GM21367 (cell line): ENCODE results near the gene TRIM46.
A peak's percentile ranks its signal among the peaks of the same experiment; 100 is the strongest.
"Not testable (repeated sequence)": the region's sequence is repeated elsewhere in the genome, so short reads cannot be mapped to it uniquely, and the experiment has no call there.

Experiments
- ATAC-seq: cut with Tn5 transposase; IDR thresholded peaks from one replicate; pipeline ENCODE4 v1.9.1; 2021; ENCODE audit not compliant: unreplicated experiment

Gene TRIM46

DNA sequence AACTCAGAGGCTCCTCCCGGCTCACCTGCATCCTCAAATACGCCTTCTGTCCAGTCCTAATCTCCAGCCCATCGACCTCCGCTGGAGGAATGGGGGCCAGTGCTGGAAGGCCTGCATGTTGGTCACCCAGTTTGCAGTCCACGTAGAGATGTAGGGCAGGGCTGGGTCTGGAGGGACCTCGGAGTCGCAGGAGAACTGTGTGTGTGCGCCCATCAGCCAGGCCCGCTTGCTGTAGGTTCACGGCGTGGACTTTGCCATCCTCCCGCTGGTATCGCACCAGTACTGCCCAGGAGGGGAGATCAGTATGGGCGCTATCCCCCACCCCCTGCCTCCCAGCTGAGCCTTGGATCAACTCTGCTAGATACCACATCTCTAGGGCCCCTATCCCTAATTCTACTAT is 31.4 kb downstream of the TRIM46 start:
- ATAC-seq: no peak

DNA sequence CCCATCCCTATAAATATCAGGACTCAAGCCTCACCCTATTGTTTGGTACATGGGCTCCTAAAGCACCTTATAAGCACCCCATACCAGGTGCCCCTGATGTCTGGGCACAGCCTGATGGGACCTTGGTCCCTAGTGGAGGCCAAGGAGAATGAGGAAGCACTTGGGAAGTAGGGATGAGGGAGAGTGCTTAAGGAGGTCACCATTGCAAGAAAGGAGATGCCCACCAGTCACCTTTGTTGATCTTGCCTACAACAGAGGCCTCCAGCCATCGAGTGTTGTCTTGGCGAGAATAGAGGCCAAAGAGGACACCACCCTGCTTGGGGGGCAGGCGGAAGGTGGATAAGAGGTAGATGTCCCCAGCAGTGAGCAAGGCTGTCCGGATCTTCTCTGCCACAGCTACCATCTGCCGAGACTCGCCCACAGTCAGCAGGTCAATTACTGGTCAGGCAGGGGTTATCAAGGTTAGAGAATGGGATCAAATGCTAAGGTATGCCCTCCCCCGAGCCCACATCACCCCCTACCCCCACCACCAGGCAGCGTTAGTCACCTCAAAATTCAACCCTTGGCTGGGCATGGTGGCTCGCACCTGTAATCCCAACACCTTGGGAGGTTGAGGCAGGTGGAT is 32.4 kb downstream of the TRIM46 start:
- no peak for ATAC-seq

DNA sequence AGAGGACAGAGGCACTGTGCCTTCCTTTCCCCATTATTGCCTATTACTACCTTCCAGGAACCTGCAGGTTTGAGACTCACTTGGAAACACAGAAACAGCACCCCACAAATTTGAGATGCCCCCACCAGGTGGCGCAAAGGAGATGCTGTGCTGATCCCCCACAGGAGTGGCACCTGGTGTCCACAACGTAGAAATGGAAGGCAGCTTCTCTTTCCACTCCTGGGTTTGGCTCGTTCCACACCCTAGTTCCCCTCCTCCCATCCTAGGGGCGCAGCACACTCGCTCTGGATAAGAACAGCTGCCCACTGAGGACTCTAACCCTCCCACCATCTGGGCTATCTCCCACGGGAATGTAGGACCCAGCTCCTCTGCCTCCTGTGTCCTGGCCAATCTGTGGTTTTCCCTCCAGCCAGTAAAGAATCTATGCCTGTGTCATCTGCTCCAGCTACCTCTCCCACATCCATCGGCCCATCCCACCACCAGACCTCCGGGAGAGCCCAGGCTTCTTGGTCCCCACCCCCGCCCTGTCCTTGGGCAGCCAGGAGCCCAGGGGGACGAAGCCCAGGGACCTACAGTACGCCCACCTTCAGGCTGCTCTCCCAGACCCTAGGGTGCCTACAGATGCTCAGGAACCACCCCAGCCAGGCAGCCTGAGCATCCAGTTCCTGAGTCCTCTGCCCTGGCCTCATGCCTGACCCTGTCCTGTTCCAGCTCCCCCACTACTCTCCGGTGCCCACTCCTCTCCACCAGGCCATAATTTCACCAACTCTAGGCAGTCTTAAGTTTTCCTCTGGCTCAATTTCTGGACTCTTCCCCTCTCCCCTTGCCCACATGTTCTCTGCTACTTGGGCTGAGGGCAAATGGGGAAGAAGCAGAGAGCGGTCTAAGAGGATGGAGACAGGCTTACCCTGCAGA is 33.5 kb downstream of the TRIM46 start:
- no peak for ATAC-seq

DNA sequence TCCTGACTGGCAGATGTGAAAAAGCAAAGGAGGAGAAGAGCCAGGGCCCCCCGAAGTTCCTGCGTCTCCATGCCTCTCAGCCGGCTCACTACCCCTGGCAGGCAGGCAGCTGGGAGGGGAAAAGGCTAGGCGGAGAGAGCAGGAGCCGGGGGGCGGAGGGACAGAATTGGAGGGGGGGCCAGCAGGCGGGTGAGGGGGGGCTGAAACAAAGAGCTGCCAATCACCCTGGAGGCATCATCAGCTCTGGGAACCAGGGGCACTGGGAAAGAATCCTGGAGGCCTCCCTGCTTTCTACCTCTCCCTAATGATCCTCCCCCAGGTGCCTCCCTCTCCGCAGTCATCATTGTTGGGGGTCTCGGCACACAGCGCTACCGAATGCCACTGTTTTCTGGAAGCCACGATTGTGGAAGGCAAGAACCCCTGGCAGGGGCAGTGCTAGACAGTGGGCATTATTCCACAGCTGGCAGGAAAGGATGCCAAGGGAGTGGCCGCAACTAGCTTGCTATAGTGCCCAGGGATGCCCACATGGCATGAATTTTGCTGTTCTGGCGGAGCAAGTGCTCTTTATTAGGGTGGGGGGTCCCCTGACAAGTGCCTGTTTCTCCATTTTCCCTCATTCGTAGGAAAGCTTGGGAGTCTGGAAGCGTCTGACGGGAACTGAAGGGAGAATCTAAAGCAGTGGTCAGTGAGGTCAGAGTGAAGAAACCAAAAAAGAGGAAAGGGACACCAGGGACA is 34.3 kb downstream of the TRIM46 start, which contains the start of gene THBS3:
Gene THBS3 (minus strand): TSS at position 92 of the 735 bp plus-strand sequence. CDS start 21 bp downstream, at position 71.
- no peak for ATAC-seq

DNA sequence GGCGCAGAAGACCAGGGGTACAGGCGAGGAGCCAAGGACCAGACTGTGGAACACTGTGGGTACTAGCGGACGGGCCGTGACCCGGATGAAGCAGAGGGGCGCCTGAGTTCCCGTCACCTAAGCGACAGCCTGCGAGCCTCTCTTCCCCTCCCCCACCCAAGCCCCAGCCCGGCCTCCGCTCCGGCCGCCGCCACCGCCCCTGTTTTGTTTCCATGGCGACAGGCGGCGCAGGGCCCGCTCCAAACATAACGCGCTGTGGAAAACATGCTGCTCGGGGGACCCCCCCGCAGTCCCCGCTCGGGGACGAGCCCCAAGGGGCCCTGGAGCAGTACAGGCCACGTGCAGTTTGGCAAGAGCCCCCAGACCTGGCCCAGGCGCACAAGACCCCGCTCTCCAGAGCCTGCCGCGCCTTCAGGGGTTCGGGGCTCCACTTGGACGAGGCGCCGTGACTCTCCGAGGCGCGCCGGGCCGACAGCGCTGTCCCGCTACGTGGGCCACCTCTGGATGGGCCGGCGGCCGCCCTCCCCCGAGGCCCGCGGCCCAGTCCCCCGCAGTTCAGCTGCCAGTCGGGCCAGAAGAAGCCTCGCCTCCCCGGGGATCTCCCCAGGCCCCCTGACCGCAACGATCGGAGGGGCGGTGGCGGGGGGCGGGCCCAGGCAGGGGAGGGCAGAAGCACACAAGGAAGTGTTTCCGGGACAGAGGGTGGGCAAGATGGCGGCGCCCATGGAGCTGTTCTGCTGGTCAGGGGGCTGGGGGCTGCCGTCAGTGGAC is 35.1 kb downstream of the TRIM46 start, which contains the start of gene MTX1:
Gene MTX1 (plus strand): TSS at position 155 of the 771 bp plus-strand sequence. CDS start 110 bp downstream, at position 265.
- ATAC-seq: peak; percentile 60

DNA sequence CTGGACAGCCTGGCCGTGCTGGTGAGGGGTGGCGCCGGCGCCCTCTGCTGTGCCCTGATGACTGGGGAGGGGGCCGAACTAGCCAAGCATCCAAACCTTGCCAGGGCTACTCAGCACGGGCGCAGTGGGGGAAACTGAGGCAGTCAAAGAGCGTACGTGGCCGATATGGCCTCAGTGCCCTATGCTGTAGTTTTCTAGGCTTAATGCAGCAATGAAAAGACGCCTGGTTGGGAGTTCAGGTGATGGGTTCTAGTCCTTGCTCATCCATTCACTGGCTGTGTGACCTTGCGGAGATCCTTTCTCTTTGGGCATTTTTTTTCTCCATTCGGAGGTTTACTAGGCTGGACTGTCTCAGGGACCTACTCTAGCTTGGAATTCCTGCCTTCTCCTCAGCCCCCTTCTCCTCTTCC is 35.7 kb downstream of the TRIM46 start:
- ATAC-seq: no peak

DNA sequence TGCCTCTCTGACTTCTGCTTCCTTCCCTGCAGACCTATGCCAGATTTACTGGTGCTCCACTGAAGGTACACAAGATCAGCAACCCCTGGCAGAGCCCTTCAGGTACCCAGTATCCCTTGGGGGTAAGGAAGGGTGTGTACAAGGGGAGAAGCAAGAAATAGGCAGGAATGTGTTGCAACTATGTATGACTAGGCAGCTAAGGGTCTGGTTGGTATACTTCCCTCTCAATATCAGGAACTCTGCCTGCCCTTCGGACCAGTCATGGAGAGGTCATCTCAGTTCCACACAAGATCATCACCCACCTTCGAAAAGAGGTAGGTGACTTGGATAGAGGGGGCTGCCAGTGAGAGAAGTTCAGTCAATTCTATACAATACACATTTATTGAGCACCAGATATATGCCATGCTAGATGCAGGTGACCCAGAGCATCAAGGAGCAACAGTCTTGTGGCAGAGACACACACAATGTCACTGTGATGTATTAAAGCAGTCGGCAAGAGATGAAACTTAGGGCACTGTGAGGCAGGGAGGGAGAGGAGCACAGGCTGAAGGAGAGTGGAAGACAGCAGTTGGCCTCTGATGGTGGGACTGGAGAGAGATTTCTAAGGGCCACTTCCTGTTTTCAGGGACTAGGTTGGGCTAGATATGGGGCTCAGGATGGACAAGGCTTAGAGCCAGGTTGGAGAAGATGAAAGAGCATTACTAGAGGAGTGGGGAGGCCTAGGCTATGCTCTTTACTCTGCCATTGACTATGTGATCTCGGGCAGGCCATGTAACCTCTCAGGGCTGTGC is 36.9 kb downstream of the TRIM46 start:
- no peak for ATAC-seq

DNA sequence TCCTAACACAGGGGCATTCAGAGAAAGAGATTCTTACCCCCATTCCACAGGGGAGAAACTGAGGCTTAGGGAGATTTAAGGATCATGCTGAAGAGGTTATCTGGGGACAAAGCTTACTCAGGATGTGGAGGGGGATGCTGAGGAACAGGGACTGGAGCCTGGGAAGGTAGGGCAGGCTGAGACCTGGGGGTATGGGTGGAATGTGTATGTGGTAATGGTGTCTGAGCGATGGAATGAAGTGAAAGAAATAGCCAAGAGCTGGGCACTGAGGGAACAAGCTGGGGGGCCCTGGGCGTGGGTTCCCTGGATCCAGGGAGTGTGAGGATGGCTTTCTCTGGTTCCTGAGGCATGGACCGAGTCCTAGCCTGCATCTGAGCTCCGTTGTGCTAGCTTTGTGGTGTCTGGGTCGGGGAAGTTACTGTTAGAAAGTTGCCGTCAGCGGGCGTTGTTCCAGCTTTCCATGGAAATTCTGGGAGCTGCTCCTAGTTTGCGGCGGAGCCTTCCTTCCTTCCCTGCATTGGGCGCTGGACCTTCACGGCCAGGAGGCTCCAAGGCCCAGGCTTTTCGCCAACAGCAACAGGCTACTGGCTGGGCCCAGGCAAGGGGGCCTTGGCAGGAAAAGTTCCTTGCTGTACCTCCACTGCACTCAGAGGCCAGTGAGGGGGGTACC is 37.9 kb downstream of the TRIM46 start:
- not testable (repeated sequence) for ATAC-seq

DNA sequence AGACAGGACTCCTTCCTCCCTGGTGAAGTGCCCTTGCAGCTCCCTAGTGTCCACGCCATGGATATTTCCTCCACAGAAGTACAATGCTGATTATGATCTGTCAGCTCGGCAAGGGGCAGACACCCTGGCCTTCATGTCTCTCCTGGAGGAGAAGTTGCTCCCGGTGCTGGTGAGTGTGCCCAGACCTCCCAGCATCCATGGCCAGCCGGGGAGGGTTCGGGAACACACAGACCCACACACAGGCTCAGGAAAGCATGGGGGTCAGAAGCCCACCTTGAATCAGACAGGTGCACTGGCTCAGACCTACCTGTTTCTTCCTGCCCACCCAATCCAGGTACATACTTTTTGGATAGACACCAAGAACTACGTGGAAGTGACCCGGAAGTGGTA is 38.4 kb downstream of the TRIM46 start:
- not testable (repeated sequence) for ATAC-seq

DNA sequence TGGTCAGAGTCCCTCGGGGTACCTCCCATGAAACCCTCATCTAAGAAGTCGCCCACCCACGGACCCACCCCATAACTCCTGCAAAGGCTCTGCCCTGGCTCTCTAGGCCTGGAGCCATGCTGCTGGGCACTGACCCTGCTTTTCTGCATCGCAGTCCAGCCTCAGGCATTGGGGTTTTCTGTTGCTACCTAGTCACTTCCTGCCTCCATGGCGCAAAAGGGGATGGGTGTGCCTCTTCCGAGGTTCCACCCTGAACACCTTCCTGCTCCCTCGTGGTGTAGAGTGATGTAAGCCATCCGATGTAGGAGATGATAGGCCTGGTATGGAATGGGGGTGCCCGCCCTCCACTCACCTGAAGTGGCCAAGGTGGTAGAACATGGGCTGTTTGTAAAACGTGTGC is 41.1 kb downstream of the TRIM46 start:
- ATAC-seq: not testable (repeated sequence)

DNA sequence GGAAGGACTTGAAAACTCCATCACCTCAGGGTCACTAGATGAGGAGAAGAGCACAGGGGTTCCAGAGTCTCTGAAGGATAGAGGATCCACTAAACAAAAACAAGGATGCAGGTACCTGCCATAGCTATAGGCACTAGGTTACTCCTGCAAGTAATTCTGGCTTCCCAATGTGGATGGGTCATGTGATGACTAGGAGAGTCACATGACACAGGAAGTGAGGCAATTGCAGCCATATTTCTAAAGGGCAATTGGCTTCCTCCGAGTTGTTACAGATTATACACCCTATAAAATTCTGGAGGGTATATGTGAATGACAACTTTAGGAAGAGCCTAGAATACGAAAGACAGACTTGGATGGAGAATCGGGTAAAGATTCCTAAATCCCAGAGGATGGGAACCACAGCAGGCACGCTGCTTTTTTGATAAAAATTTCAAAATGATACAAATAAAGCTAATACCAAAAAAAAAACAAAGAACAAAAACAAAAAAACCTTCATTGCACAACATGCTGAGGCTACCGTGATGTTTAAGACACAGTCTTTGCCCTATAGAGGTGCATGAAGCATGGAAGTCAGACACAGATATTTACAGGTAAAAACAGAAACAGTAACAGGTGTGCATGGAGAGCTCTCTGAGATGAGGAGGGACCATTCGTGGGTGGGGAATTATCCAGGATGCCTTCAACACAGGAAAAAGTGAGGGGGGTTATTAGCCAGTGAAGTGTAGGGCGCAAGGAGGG is 45.4 kb downstream of the TRIM46 start:
- ATAC-seq: no peak

DNA sequence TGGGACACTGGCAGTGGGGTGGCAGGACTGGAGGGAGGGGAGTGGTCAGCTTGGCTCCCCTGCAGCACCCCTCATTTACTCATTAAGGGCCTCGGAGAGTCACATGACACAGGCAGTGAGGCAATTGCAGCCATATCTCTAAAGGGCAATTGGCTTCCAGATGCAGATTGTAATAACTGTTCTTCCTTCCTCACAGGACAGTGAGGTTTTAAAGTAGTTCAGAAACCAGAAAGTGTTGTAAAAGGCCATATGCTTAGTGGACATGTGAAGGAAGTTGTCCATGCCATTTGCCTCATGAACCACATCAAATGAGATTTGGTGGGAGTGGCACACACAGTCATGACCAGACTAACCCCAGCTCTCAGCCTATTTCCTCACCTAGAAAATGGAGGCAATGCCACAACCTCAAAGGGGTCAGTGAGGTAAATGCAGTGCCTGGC is 46.0 kb downstream of the TRIM46 start:
- no peak for ATAC-seq

DNA sequence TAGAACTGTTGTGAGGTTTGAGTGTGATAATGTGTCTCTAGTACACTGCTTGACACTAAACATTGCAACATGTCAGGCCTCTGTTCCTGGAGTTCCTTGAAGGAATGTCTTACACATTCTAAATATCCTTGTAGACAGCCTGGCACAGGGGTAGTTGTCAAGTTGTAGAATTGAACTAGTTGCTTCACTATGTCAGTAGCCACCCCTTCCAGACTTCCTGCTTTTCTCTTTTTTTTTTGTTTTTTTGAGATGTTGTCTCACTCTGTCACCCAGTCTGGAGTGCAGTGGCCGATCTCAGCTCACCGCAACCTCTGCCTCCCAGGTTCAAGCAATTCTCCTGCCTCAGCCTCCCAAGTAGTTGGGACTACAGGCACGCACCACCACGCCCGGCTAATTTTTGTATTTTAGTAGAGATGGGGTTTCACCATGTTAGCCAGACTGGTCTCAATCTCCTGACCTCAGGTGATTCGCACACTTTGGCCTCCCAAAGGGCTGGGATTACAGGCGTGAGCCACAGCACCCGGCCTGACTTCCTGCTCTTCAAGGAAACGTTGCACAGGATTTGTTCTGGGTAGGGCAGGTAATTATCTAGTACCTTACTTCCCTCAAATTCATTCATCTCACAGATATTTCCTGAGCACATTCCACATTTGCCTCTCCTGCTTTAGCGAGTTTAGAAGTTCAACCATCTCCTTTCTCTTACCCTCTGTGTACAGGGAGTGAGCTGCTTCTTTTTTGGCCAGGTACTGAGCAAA is 46.7 kb downstream of the TRIM46 start:
- ATAC-seq: not testable (repeated sequence)

DNA sequence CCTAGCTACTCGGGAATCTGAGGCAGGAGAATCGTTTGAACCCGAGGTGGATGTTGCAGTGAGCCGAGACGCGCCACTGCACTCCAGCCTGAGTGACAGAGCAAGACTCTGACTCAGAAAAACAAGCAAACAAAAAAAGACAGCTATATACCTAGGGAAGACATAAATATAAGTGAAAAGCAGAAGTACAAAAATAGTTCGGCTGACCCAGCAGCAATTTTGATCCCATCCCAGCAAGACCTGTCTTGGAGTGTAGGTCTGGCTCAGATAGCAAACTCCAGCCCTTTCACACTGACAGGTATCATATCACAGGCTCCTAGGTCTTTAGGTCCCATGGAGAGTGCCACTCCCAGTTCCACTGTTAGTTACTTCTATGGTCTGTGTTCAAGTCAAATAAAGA is 49.4 kb downstream of the TRIM46 start:
- ATAC-seq: no peak

DNA sequence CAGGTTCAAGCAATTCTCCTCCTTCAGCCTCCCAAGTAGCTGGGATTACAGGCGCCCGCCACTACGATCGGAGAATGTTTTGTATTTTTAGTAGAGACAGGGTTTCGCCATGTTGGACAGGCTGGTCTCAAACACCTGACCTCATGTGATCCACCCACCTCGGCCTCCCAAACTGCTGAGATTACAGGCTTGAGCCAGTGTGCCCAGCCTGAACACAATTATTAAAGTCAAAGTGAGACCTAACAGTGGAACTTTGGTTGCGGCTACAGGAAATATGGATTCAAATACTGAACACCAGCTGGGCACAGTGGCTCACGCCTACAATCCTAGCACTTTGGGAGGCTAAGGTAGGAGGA is 51.7 kb downstream of the TRIM46 start:
- ATAC-seq: not testable (repeated sequence)

DNA sequence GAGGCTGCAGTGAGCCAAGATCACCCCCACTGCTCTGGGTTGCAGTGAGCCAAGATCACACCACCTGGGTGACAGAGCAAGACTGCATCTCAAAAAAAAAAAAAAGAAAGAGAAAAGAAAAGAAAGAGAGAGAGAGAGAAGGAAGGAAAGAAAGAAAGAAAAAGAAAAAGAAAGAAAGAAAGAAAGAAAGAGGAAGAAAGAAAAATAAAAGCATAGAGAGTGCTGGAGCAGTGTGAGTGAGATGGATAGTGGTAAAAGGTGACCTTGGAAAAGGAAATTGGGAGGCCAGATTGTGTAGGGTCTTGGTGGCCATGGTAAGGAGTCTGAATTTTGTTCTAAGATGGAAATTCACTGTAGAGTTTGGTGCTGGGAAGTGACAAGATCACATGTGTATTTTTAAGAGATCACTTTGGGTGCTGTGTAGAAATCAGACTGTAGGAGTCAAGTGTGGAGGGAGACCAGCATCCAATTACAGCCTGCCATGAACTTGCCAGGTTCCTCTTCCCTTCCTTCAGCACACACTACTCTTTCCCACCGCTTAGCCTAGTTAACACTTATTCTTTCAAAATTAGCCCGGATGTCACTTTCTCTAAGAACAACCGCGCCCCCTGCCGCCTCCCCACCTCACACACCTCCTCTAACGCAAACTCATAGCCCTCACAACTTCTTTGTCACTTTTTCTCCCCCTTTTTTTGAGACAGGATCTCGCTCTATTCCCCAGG is 52.7 kb downstream of the TRIM46 start:
- ATAC-seq: peak; percentile 34

DNA sequence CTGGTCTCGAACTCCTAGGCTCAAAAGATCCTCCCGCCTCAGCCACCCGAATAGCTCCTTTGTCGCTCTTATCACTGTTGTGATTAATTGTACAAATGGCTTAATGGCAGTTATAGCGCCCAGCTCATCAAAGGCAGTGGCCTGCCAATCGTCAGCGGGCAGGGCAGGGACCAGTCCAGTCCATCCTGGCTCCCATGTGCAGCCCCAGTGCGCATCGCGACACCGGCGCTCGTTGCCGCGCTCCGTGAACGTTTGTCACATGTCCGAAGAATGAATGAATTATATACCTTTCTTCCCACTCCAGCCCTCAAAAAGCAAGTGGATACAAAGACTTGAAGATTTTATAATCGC is 53.2 kb downstream of the TRIM46 start:
- ATAC-seq: peak; percentile 7
